Esophagus squamous epithelium (tissue), 5 donors: Measurements from ENCODE around the gene CFAP57. TPM values are rescaled to one million over a fixed set of nuclear protein-coding genes. Genes with fewer than 3 reads are reported as not detected.

ENCODE experiments used
- DNase-seq: peaks from one replicate; lab custom pipeline; 2025; lab: John Stamatoyannopoulos, UW
- H3K27ac ChIP-seq, 4 donors: fragments of 200-600 bp; sonication (generic); one replicate each; pipeline ENCODE4 v1.5.1; 2016 to 2019; ENCODE audit warnings: mild to moderate bottlenecking in 1 of 4
- H3K27me3 ChIP-seq, 4 donors: fragments of 200-600 bp; sonication (generic); 1 replicate in 3 of 4; 2 replicates in 1 of 4; pipeline versions ENCODE4 v1.5.1 to v1.6.0; 2017 to 2021; ENCODE audit warnings: antibody characterized with exemption in 1 of 4
- H3K36me3 ChIP-seq, 3 donors: fragments of 200-600 bp; sonication (generic); one replicate each; pipeline ENCODE4 v1.5.1; 2016 to 2019
- H3K4me1 ChIP-seq, 3 donors: fragments of 200-600 bp; sonication (generic); one replicate each; pipeline ENCODE4 v1.5.1; 2017 to 2019
- H3K4me3 ChIP-seq, 4 donors: fragments of 200-600 bp; sonication (generic); 1 replicate in 3 of 4; 2 replicates in 1 of 4; pipeline ENCODE4 v1.5.1; 2016 to 2019; ENCODE audit warnings: mild to moderate bottlenecking in 2 of 4, moderate library complexity in 1 of 4
- H3K9me3 ChIP-seq, 3 donors: fragments of 200-600 bp; sonication (generic); one replicate each; pipeline ENCODE4 v1.5.1; 2016 to 2019
- POLR2A ChIP-seq, 4 donors: fragments of 450-650 bp; IDR thresholded peaks; one replicate each; pipeline ENCODE4 v1.6.1; 2017; ENCODE audit warnings: antibody characterized with exemption in 4 of 4, mild to moderate bottlenecking in 4 of 4, moderate library complexity in 3 of 4
- WGBS, 2 donors: methylation state at CpG; one replicate each; pipeline ENCODE4 v1.1.5; 2018; 5-methylcytosine and 5-hydroxymethylcytosine counted together
- intact Hi-C: fragments of 100-400 bp; cut with DNase I; formaldehyde crosslinking; loops from one replicate; pipeline ENCODE4 v1.15.0; 2022
- total RNA-seq, 4 donors: library from RNA; depleted of rRNA; stranded (reverse); fragments of >200 nt; gene quantifications; one replicate each; pipeline ENCODE4 v1.1.0, GENCODE V29; 2016
- TF ChIP-seq, protein P1 (sequence below), 6 experiments: fragments of 450-650 bp in 4 of 6; fragments of 200-600 bp in 2 of 6; sonication (generic) in 2 of 6; IDR thresholded peaks; one replicate each; pipeline ENCODE4 v1.5.1; 2016 to 2019; ENCODE audit warnings: antibody characterized with exemption in 6 of 6, mild to moderate bottlenecking in 4 of 6, moderate library complexity in 4 of 6
- donor health status: DM: yes; HTN: yes; CAD: no.

Gene CFAP57
- total RNA-seq, 4 donors from 2014 or later = not detected

DNA sequence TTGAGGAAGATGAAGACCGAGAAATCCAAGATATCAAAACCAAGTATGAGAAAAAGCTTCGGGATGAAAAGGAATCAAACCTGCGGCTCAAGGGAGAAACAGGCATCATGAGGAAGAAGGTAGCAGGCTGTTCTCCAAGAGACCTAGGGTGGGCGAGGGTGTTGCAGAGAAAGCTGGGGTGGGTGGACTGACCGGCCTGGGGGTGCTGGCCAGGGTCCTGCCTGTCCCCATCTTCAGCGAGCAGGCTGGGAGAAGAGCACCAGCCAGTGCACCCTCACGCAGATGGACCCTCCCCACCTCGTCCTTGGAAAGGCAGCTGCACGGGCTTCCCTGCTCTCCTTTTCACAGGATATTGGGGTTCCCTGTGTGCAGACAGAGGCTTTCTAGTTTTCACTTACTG, 50.7 kb downstream of the CFAP57 start:
- H3K36me3 ChIP-seq = no peaks in the 10 kb centered on the region
- no peak overlapping the region for H3K4me3 ChIP-seq
- WGBS, 2 donors = 71 to 78% methylated on average over 6 to 9 of the region's 9 CpGs
- TF ChIP-seq, protein P1, sequence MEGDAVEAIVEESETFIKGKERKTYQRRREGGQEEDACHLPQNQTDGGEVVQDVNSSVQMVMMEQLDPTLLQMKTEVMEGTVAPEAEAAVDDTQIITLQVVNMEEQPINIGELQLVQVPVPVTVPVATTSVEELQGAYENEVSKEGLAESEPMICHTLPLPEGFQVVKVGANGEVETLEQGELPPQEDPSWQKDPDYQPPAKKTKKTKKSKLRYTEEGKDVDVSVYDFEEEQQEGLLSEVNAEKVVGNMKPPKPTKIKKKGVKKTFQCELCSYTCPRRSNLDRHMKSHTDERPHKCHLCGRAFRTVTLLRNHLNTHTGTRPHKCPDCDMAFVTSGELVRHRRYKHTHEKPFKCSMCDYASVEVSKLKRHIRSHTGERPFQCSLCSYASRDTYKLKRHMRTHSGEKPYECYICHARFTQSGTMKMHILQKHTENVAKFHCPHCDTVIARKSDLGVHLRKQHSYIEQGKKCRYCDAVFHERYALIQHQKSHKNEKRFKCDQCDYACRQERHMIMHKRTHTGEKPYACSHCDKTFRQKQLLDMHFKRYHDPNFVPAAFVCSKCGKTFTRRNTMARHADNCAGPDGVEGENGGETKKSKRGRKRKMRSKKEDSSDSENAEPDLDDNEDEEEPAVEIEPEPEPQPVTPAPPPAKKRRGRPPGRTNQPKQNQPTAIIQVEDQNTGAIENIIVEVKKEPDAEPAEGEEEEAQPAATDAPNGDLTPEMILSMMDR (IDR thresholded peaks at IDR 0.05) = no peak
- no peaks in the 10 kb centered on the region for H3K9me3 ChIP-seq
- H3K27me3 ChIP-seq = no peaks in the 10 kb centered on the region
- intact Hi-C loops = no loop called here
- H3K4me1 ChIP-seq = peaks cover 3 to 5% (median 3%) of the 10 kb centered on the region in 3 donors
- H3K27ac ChIP-seq = no peak overlapping the region
- DNase-seq = no peak

DNA sequence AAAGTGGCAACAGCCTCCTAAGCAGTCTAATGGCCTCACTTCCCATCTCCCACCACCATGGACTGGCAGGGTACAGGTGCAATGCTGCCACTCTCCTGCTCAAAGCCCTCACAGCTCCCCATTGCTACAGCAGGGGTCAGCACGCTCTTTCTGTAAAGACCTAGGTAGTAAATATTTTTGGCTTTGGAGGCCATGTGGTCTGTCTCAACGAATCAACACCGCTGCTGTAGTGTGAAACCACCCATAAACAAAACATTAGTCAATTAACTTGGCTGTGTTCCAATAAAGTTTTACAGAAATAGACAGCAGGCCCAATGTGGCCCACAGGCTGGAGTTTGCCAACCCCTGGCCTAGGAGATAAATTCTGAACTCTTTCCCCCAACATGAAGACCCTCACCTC, 53.0 kb downstream of the CFAP57 start:
- Histone ChIP-seq H3K9me3 (no peaks in the 10 kb centered on the region), H3K36me3 (no peaks in the 10 kb centered on the region), H3K27ac (no peak overlapping the region), H3K27me3 (no peaks in the 10 kb centered on the region), H3K4me1 (peaks cover 3 to 13% (median 3%) of the 10 kb centered on the region in 3 donors), H3K4me3 (no peak overlapping the region)
- WGBS, 2 donors = 24 to 43% methylated on average over 3 of the region's 3 CpGs
- TF ChIP-seq POLR2A (IDR thresholded peaks at IDR 0.05) = no peak
- TF ChIP-seq, protein P1 (IDR thresholded peaks at IDR 0.05) = no peak
- DNase-seq = no peak
- intact Hi-C loops = loop anchor here (5.0 kb wide), 1 partner anchor 192 kb away; no protein-coding TSS in a partner anchor

DNA sequence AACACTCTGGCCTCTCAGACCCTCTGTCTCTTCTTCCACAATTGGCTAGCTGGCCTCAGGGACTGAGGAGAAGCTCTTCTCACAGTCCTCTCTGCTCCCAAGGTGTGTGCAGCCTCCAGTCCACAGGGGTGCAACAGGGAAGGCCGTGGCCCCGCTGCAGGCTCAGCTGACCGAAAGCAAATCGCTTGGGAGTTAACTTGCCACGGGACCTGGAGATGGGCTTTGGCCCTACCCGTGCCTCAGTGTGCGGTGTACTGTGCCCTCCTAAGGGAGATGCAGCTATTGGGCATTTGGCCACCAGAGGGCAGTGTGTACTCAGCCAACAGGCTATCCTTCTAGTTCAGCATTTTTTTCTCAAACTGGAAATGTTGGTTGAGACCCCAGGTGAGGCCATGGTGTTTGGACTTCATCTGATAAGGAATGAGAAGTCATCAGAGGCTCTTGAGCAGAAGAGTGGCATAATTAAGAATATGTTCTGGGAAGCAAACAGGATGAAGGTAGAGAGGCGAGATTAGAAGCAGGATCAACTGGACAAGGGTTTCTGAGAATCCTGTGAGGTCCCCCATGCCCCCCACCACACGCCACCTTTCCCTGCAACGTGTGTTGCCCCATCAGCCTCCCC, 55.1 kb downstream of the CFAP57 start:
- no peaks in the 10 kb centered on the region for H3K9me3 ChIP-seq
- H3K36me3 ChIP-seq = no peaks in the 10 kb centered on the region
- H3K4me3 ChIP-seq = no peak overlapping the region
- H3K27ac ChIP-seq = no peak overlapping the region
- H3K4me1 ChIP-seq = peaks cover 3 to 18% (median 3%) of the 10 kb centered on the region in 3 donors
- intact Hi-C loops = loop anchor here (5.0 kb wide), 1 partner anchor 190 kb away; no protein-coding TSS in a partner anchor
- 17 to 39% methylated on average over 3 to 8 of the region's 10 CpGs for WGBS, 2 donors
- TF ChIP-seq POLR2A (IDR thresholded peaks at IDR 0.05) = no peak
- TF ChIP-seq, protein P1 (IDR thresholded peaks at IDR 0.05) = peak; percentile 88 to 95 (median 92)
- peak; percentile 9 for DNase-seq
- H3K27me3 ChIP-seq = no peaks in the 10 kb centered on the region

DNA sequence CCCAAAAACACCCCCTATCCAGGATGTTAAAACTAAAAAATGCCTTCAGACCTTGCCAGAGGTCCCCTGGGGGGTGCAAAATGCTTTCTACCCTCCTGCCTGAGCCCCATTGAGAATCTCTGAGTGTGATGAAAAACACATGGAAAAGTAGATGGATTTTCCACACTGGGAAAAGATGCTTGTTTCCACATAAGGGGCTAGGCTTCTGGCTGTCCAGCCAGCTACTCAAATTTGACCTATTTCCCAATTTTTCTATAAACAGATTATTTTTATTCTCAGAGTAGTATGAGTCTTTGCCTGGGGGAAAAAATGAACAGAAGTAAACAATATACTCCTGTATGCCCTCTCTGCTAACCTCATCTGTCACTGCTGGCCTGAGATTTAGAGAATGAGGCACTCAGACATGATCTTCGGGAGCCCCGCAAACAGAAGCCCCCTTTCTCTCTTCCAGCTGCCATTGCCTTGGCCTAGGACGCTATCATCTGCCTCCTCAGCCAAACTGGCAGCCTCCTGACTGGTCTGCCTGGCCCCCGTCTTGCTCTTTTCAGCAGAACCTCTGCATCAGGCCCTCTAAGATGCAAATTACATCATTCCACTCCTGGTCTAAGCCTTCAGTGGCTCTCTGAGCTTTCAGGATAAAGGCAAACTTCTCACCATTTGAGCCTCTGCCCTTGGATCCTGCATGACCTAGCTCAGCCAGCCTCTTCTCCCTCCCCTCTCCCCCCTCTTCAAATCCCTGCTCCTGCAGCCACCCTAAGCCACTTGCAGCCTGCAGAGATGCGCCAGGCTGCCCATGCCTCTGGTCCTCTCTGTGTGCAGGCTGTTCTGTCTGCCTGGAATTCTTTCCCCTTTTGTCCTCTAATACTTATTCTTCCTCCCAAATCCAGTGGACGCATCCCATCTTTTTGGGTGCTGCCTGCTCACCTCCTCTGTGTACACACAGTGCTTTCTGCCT, 58.0 kb downstream of the CFAP57 start:
- no peak for DNase-seq
- H3K27me3 ChIP-seq = no peaks in the 10 kb centered on the region
- TF ChIP-seq POLR2A (IDR thresholded peaks at IDR 0.05) = no peak
- TF ChIP-seq, protein P1 (IDR thresholded peaks at IDR 0.05) = no peak
- WGBS, 2 donors = 67 to 81% methylated on average over 6 of the region's 6 CpGs
- intact Hi-C loops = loop anchor here (5.0 kb wide), 1 partner anchor 187 kb away; no protein-coding TSS in a partner anchor
- H3K27ac ChIP-seq = peak overlapping the region in 2 of 4 donors; percentile 47 to 56
- peaks cover 3 to 19% (median 3%) of the 10 kb centered on the region in 3 donors for H3K4me1 ChIP-seq
- H3K9me3 ChIP-seq = no peaks in the 10 kb centered on the region
- H3K4me3 ChIP-seq = no peak overlapping the region
- no peaks in the 10 kb centered on the region for H3K36me3 ChIP-seq

DNA sequence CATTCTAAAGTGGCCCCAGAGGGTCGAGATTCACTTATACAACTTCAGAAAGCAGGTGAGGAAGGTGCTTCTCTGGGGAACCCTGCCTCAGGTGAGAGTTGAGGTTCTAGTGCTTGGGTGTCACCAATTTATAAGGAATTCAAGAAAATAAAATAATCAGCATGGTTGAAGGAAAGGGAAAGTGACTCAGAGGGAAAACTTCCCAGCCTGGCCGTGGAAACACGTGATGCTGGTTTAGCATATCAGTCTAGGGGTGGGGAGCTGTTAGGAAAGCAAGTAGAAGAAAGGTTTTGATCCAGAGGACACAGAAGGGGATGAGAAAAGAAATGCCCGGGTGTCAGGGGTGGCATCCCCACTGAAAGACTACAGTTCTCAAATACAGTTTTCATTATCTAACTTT, 59.9 kb downstream of the CFAP57 start:
- TF ChIP-seq, protein P1 (IDR thresholded peaks at IDR 0.05) = no peak
- no peak for TF ChIP-seq POLR2A (IDR thresholded peaks at IDR 0.05)
- Histone ChIP-seq H3K4me1 (peaks cover 2 to 25% (median 3%) of the 10 kb centered on the region in 3 donors), H3K27me3 (no peaks in the 10 kb centered on the region), H3K4me3 (no peak overlapping the region), H3K27ac (no peak overlapping the region), H3K36me3 (no peaks in the 10 kb centered on the region), H3K9me3 (no peaks in the 10 kb centered on the region)
- no peak for DNase-seq
- intact Hi-C loops = no loop called here
- 28 to 47% methylated on average over 4 of the region's 4 CpGs for WGBS, 2 donors
